Keratinocyte (primary cell): Measurements from ENCODE around the gene INPP5A. TPM values are rescaled to one million over a fixed set of nuclear protein-coding genes. Genes with fewer than 3 reads are reported as not detected.

Source experiments
- DNase-seq: peaks from one replicate; pipeline ENCODE4 v3.0.0-alpha.2; 2011; ENCODE audit warnings: low read depth, missing footprints, low spot score
- FAIRE-seq: peaks from 2 replicates; lab custom pipeline; 2011; peaks lifted over from hg19 to GRCh38; lab: Jason Lieb, UNC
- H2AFZ ChIP-seq: 2 replicates; pipeline ENCODE4 v1.6.0; 2012; ENCODE audit warnings: low read length, control low read depth, inconsistent platforms; ENCODE audit not compliant: control insufficient read depth
- H3K27ac ChIP-seq: 2 replicates; pipeline ENCODE4 v1.5.1; 2011; ENCODE audit warnings: low read length; ENCODE audit not compliant: control insufficient read depth, insufficient read depth
- H3K27me3 ChIP-seq: 3 replicates; pipeline ENCODE4 v1.6.0; 2011; ENCODE audit warnings: low read length; ENCODE audit not compliant: control insufficient read depth, insufficient read depth; ENCODE audit errors: extremely low read depth
- H3K36me3 ChIP-seq, 2 experiments: 2 replicates in 1 of 2; 3 replicates in 1 of 2; pipeline ENCODE4 v1.5.1; 2011; ENCODE audit warnings: low read length in 2 of 2, mild to moderate bottlenecking in 1 of 2; ENCODE audit not compliant: control insufficient read depth in 2 of 2, insufficient read depth in 2 of 2; ENCODE audit errors: extremely low read depth in 1 of 2
- H3K4me1 ChIP-seq: 3 replicates; pipeline ENCODE4 v1.5.1; 2011; ENCODE audit warnings: low read length; ENCODE audit not compliant: control insufficient read depth, insufficient read depth; ENCODE audit errors: extremely low read depth
- H3K4me2 ChIP-seq: 3 replicates; pipeline ENCODE4 v1.6.0; 2011; ENCODE audit warnings: low read depth, low read length; ENCODE audit not compliant: control insufficient read depth, insufficient read depth; ENCODE audit errors: extremely low read depth
- H3K4me3 ChIP-seq, 3 experiments: fragments of 200-600 bp in 1 of 3; sonication (generic) in 1 of 3; 2 replicates in 2 of 3; 3 replicates in 1 of 3; pipeline ENCODE4 v1.5.1; 2011 to 2016; ENCODE audit warnings: low read length in 3 of 3, mild to moderate bottlenecking in 3 of 3, control low read depth in 2 of 3, inconsistent platforms in 1 of 3, low read depth in 1 of 3, mixed read lengths in 1 of 3, mixed run types in 1 of 3, moderate library complexity in 1 of 3; ENCODE audit not compliant: control insufficient read depth in 2 of 3, insufficient read depth in 2 of 3; ENCODE audit errors: extremely low read depth in 1 of 3
- H3K79me2 ChIP-seq: 2 replicates; pipeline ENCODE4 v1.6.0; 2012; ENCODE audit warnings: low read length; ENCODE audit not compliant: control insufficient read depth, insufficient read depth
- H3K9ac ChIP-seq: 3 replicates; pipeline ENCODE4 v1.6.0; 2011; ENCODE audit warnings: low read length; ENCODE audit not compliant: control insufficient read depth, insufficient read depth; ENCODE audit errors: extremely low read depth
- H3K9me1 ChIP-seq: 3 replicates; pipeline ENCODE4 v1.6.0; 2011; ENCODE audit warnings: low read length; ENCODE audit not compliant: control insufficient read depth, insufficient read depth; ENCODE audit errors: extremely low read depth
- H3K9me3 ChIP-seq: 2 replicates; pipeline ENCODE4 v1.5.1; 2012; ENCODE audit warnings: low read depth, low read length; ENCODE audit not compliant: control insufficient read depth
- H4K20me1 ChIP-seq: 3 replicates; pipeline ENCODE4 v1.6.0; 2011; ENCODE audit warnings: low read length; ENCODE audit not compliant: control insufficient read depth, insufficient read depth; ENCODE audit errors: extremely low read depth
- CTCF ChIP-seq, 3 experiments: IDR thresholded peaks in 1 of 3; conservative IDR thresholded peaks in 1 of 3; optimal IDR thresholded peaks in 1 of 3; 2 replicates in 2 of 3; 3 replicates in 1 of 3; pipeline versions ENCODE3 to v1.5.1; 2011; ENCODE audit warnings: low read length in 3 of 3, mild to moderate bottlenecking in 3 of 3, moderate library complexity in 2 of 3, control low read depth in 1 of 3, inconsistent platforms in 1 of 3; ENCODE audit not compliant: insufficient read depth in 2 of 3; ENCODE audit errors: extremely low read depth in 1 of 3
- EZH2 ChIP-seq: IDR thresholded peaks from one replicate; pipeline ENCODE4 v1.6.1; 2012; ENCODE audit warnings: inconsistent platforms, mild to moderate bottlenecking, low read length, moderate library complexity
- dilution Hi-C: fragments of 300-500 bp; cut with MboI; formaldehyde crosslinking; loops from one replicate; pipeline ENCODE4 v1.7.0; 2020; ENCODE audit warnings: low sequenced_read_pairs; ENCODE audit not compliant: extremely low pct_ligation_motif_present
- polyA plus RNA-seq, 5 experiments: library from polyadenylated mRNA; depleted of rRNA in 3 of 5; stranded (reverse) in 3 of 5; stranded (forward) in 1 of 5; unstranded in 1 of 5; fragments of >200 nt; gene quantifications; 1 replicate in 1 of 5; 2 replicates in 3 of 5; 3 replicates in 1 of 5; pipeline versions ENCODE4 v1.2.1 to v1.2.3, GENCODE V29; 2011 to 2012; ENCODE audit warnings: missing spikeins in 2 of 5, low read depth in 1 of 5, low replicate concordance in 1 of 5

Gene INPP5A
- polyA plus RNA-seq, 1 donor (not counting 4 experiments of a cell fraction or from before 2014, with no cell fraction given), result 11.2 TPM

- FAIRE-seq, result no peak
- no peak overlapping the region for H2AFZ ChIP-seq
Observed at GRCh38 chr10:132691711-132692153, 154.1 kb downstream of the INPP5A start.

GRCh38 chr10:132692311-132692710 lies 154.7 kb downstream of the INPP5A start:
- TF ChIP-seq CTCF (optimal IDR thresholded peaks at IDR 0.05 in 1 of 3, IDR thresholded peaks at IDR 0.05 in 1 of 3, conservative IDR thresholded peaks at IDR 0.05 in 1 of 3; ENCODE audit: extremely low read depth in 1 of 3, insufficient read depth in 2 of 3, low read length in 3 of 3) (no peak), EZH2 (no peak)
- H3K9me1 ChIP-seq, result no peaks in the 10 kb centered on the region
- H3K4me2 ChIP-seq, result no peak overlapping the region
- no peaks in the 10 kb centered on the region for H4K20me1 ChIP-seq
- no peak overlapping the region for H3K9ac ChIP-seq
- FAIRE-seq (no peak), DNase-seq (no peak)
- no peaks in the 10 kb centered on the region for H3K9me3 ChIP-seq
- no peak overlapping the region for H2AFZ ChIP-seq
- dilution Hi-C loops, result no loop called here
- no peaks in the 10 kb centered on the region for H3K27me3 ChIP-seq
- no peak overlapping the region for H3K27ac ChIP-seq
- no peak overlapping the region for H3K4me3 ChIP-seq
- H3K79me2 ChIP-seq, result no peaks in the 10 kb centered on the region
- H3K4me1 ChIP-seq, result no peaks in the 10 kb centered on the region
- peaks cover 0 to 2% of the 10 kb centered on the region in 2 experiments for H3K36me3 ChIP-seq

More at GRCh38 chr10:132691711-132692153, 154.1 kb downstream of the INPP5A start:
- Histone ChIP-seq H3K9ac (no peak overlapping the region), H3K4me1 (no peaks in the 10 kb centered on the region), H3K9me1 (no peaks in the 10 kb centered on the region), H3K79me2 (no peaks in the 10 kb centered on the region), H3K36me3 (peaks cover 0 to 2% of the 10 kb centered on the region in 2 experiments), H3K27me3 (no peaks in the 10 kb centered on the region), H3K9me3 (no peaks in the 10 kb centered on the region), H3K27ac (no peak overlapping the region), H4K20me1 (no peaks in the 10 kb centered on the region), H3K4me3 (no peak overlapping the region), H3K4me2 (no peak overlapping the region)
- no peak for TF ChIP-seq CTCF (optimal IDR thresholded peaks at IDR 0.05 in 1 of 3, IDR thresholded peaks at IDR 0.05 in 1 of 3, conservative IDR thresholded peaks at IDR 0.05 in 1 of 3; ENCODE audit: extremely low read depth in 1 of 3, insufficient read depth in 2 of 3, low read length in 3 of 3)
- TF ChIP-seq EZH2, result no peak
- dilution Hi-C loops, result no loop called here
- no peak for DNase-seq
